CD4-positive, alpha-beta T cell treated with Interleukin-1 beta for 1 hour (primary cell): ENCODE measurements around the gene PRR19.

ENCODE experiments used
- DNase-seq, 2 donors: peaks; one replicate each; pipeline ENCODE4 v3.0.0-alpha.2; 2020 to 2022

Gene PRR19

GRCh38 chr19:42271045-42271419, 30.9 kb upstream of the PRR19 start:
- DNase-seq = no peak

GRCh38 chr19:42271861-42272534, 29.9 kb upstream of the PRR19 start:
- DNase-seq = no peak

- DNase-seq = no peak
Observed at GRCh38 chr19:42272535-42272897, 29.4 kb upstream of the PRR19 start.

GRCh38 chr19:42272989-42273406, 28.9 kb upstream of the PRR19 start:
- no peak for DNase-seq

GRCh38 chr19:42273407-42274064, 28.4 kb upstream of the PRR19 start:
- no peak for DNase-seq

- no peak for DNase-seq
Observed at GRCh38 chr19:42274065-42274682, 27.8 kb upstream of the PRR19 start.

GRCh38 chr19:42275103-42275502, 26.8 kb upstream of the PRR19 start:
- DNase-seq = no peak

GRCh38 chr19:42275517-42275916, 26.4 kb upstream of the PRR19 start:
- DNase-seq = no peak

GRCh38 chr19:42276284-42276683, 25.6 kb upstream of the PRR19 start:
- no peak for DNase-seq

- DNase-seq = no peak
Observed at GRCh38 chr19:42276821-42277220, 25.1 kb upstream of the PRR19 start.

- DNase-seq = no peak
Observed at GRCh38 chr19:42277821-42278451, 24.0 kb upstream of the PRR19 start.

- DNase-seq = no peak
Observed at GRCh38 chr19:42278452-42279154, 23.3 kb upstream of the PRR19 start.

GRCh38 chr19:42279155-42279901, 22.6 kb upstream of the PRR19 start:
- no peak for DNase-seq

GRCh38 chr19:42279902-42280814, 21.8 kb upstream of the PRR19 start:
- peak; percentile 90 for DNase-seq

GRCh38 chr19:42280815-42281145, 21.2 kb upstream of the PRR19 start:
- DNase-seq = no peak

- DNase-seq = peak; percentile 36 to 37
Observed at GRCh38 chr19:42281146-42281826, 20.6 kb upstream of the PRR19 start.

GRCh38 chr19:42281827-42282762, 19.8 kb upstream of the PRR19 start:
- DNase-seq = no peak

- no peak for DNase-seq
Observed at GRCh38 chr19:42282819-42283187, 19.1 kb upstream of the PRR19 start.

- peak; percentile 97 for DNase-seq
Observed at GRCh38 chr19:42283188-42284065, 18.5 kb upstream of the PRR19 start.
